Ishikawa (cell line): ENCODE results near the gene DYNC1H1.

Source experiments
- CEBPB ChIP-seq: IDR thresholded peaks from 2 replicates; pipeline ENCODE4 v1.6.1; 2012
- CREB1 ChIP-seq: IDR thresholded peaks from 2 replicates; pipeline ENCODE4 v1.6.1; 2012; ENCODE audit warnings: low read depth
- EGR1 ChIP-seq: IDR thresholded peaks from 2 replicates; pipeline ENCODE4 v1.6.1; 2012
- EP300 ChIP-seq: IDR thresholded peaks from 2 replicates; pipeline ENCODE4 v1.6.1; 2012; ENCODE audit warnings: borderline replicate concordance
- FOXM1 ChIP-seq: IDR thresholded peaks from 2 replicates; pipeline ENCODE4 v1.6.1; 2012; ENCODE audit warnings: low read depth, borderline replicate concordance
- NFIC ChIP-seq: IDR thresholded peaks from 2 replicates; pipeline ENCODE4 v1.6.1; 2012
- RAD21 ChIP-seq: IDR thresholded peaks from 2 replicates; pipeline ENCODE4 v1.6.1; 2012; ENCODE audit warnings: low read depth
- REST ChIP-seq: IDR thresholded peaks from 2 replicates; pipeline ENCODE4 v1.6.1; 2012; ENCODE audit warnings: low read depth, mild to moderate bottlenecking
- TAF1 ChIP-seq: IDR thresholded peaks from 2 replicates; pipeline ENCODE4 v1.6.1; 2012; ENCODE audit warnings: low read depth, mild to moderate bottlenecking
- TCF12 ChIP-seq: IDR thresholded peaks from 2 replicates; pipeline ENCODE4 v1.6.1; 2012; ENCODE audit warnings: low read depth
- TEAD4 ChIP-seq: IDR thresholded peaks from 2 replicates; pipeline ENCODE4 v1.6.1; 2012
- USF1 ChIP-seq: IDR thresholded peaks from 2 replicates; pipeline ENCODE4 v1.6.1; 2012
- YY1 ChIP-seq: IDR thresholded peaks from 2 replicates; pipeline ENCODE4 v1.6.1; 2012; ENCODE audit warnings: low read depth
- ZBTB7A ChIP-seq: IDR thresholded peaks from 2 replicates; pipeline ENCODE4 v1.6.1; 2012; ENCODE audit warnings: low read depth
- TF ChIP-seq, protein P1 (sequence below): IDR thresholded peaks from 2 replicates; pipeline ENCODE4 v1.6.1; 2012

DYNC1H1 gene

DNA sequence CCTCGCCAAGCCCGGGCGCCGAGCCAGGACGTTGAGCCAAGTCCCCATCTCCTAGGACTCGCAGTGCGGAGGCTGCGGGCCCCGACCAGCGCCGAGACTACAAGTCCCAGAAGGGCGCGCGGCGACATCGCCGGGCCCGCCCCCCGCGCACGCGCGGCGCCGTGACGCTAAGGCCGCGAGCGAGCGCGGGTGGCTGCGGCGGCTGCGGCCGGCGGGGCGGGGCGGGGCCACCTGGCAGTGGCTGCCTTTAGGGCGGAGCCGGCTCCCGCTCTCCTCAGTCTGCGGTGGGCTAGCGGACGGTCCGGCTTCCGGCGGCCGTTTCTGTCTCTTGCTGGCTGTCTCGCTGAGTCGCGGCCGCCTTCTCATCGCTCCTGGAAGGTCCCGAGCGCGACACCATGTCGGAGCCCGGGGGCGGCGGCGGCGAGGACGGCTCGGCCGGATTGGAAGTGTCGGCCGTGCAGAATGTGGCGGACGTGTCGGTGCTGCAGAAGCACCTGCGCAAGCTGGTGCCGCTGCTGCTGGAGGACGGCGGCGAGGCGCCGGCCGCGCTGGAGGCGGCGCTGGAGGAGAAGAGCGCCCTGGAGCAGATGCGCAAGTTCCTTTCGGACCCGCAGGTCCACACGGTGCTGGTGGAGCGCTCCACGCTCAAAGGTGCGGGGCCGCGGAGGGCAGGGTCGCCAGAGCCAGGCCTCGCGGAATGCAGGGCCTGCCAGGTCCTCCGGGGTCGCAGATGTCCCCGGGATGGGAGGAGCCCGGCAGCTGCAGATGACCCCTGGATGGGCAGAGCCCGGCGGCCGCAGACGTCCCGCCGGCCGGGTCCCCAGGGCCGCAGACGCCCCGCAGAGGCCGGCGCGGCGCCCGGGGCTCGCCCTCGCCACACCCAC lies at the start of gene DYNC1H1:
Gene DYNC1H1, plus strand, starts transcription at position 277 of the 884 bp plus-strand sequence. Its CDS starts 119 bp downstream, at position 396.
- TF ChIP-seq EGR1: no peak
- TF ChIP-seq USF1: no peak
- TF ChIP-seq NFIC: peak; percentile 52
- TF ChIP-seq CREB1: no peak
- TF ChIP-seq, protein P1, sequence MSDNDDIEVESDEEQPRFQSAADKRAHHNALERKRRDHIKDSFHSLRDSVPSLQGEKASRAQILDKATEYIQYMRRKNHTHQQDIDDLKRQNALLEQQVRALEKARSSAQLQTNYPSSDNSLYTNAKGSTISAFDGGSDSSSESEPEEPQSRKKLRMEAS: no peak
- TF ChIP-seq CEBPB: no peak
- TF ChIP-seq TAF1: peak; percentile 63; the same call in 1 of the 2 replicates
- no peak for TF ChIP-seq FOXM1
- TF ChIP-seq TEAD4: no peak
- no peak for TF ChIP-seq ZBTB7A
- no peak for TF ChIP-seq YY1
- no peak for TF ChIP-seq EP300
- TF ChIP-seq RAD21: no peak

DNA sequence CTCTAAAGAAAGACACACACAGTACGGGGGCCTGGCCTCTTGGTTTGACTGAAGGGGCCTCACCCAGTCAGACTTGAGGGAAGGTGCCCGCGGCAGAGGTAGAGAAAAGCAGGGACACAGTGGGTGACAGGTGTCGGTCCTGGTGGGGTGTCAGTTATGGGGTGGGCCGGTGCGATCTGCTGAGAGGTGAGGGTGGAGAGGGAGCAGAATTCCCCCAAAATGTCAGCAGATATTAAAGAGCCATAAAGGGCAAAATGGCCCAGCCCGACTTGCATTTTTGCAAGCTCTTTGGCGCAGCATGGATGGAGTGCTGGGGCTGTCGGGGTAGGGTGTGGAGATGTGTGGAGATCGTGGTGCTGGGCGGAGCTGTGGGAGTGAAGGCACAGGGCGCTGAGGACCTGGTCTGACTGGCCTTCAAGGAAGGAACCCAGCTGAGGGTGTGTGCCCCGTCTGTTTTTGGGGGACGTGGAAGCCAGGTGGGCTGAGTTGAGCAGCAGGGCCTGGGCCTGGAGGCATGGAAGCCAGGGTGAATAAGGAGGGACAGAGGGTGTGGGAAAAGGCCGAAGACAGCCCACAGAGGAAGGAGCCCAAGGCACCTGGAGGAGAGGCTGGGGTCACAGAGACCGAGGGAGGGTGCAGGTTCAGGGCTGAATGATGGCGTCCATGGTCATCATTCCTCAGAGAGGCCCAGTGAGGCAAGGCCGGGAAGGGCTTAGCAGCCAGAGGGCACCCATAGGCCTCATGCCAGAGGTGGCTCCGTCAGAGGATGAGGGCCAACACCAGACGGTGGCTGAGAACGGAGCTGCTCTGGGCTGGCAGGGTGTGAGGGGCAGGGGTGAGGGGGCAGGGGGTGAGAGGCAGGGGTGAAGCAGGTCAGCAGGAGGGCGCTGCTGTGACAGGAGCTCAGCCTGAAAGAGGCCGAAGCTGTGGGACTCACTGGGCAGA lies 48.2 kb upstream of the DYNC1H1 start:
- no peak for TF ChIP-seq TCF12
- TF ChIP-seq TEAD4: no peak
- TF ChIP-seq, protein P1: no peak
- no peak for TF ChIP-seq FOXM1
- TF ChIP-seq USF1: no peak
- no peak for TF ChIP-seq RAD21
- TF ChIP-seq REST: no peak
- TF ChIP-seq CEBPB: no peak
- no peak for TF ChIP-seq NFIC
- no peak for TF ChIP-seq ZBTB7A
- TF ChIP-seq EP300: no peak
- no peak for TF ChIP-seq YY1

DNA sequence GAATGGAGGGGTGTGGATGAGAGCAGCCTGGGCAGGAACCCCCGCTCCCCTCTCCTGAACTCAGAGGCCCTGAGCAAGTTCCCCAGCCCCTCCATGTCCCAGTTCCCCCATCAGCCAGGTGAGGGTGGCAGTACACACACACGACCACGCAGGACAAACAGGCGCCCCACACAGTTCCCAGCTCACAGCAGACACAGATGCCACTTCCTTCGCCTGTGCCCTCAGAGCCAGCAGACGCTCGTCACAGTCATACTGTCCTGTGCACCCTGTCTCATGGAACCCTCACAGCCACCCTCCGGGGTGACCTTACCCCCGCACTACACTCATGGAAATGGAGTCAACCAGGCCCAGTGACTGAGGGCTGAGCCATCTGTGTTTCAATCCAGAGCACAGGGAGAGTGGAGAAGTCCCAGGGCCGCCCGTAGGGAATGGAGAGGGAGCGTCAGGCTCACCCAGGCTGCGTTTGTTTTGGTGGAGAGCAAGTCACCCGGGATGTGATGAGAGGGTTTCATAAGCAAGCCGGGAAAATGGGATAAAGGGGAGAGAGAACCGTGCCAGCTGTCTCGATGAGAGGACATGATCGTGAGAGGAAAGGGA lies 47.5 kb upstream of the DYNC1H1 start:
- TF ChIP-seq NFIC: no peak
- no peak for TF ChIP-seq REST
- TF ChIP-seq USF1: no peak
- TF ChIP-seq TCF12: no peak
- TF ChIP-seq RAD21: no peak
- no peak for TF ChIP-seq YY1
- no peak for TF ChIP-seq EGR1
- no peak for TF ChIP-seq FOXM1
- no peak for TF ChIP-seq ZBTB7A
- TF ChIP-seq, protein P1: no peak
- no peak for TF ChIP-seq CEBPB
- no peak for TF ChIP-seq TAF1

DNA sequence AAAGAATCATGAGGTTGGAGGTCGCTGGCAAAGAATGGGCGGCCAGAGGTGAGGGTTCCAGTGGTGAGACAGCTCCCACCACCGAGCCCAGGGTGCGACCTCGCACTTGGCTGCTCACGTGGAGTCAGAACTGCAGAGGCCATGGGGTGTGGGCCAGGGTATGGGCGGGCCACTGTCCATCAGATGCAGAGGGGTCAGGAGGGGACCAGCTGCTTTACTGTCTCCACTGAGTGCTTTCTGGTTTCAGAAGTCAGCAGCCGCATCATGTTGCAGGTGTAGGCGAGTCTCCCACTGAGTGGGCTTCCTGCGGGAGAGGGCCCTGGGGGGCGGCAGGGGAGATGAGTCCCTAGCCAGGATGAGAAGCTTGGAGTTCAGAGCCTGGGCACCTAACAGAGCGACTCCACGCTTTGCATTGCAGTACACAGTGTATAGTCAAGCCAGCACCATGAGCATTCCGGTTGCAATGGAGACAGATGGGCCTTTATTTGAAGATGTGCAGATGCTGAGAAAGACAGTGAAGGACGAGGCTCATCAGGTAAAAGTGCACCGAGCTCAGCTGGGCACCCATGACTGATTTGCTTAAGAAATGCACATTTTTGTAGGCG lies 46.9 kb upstream of the DYNC1H1 start:
- no peak for TF ChIP-seq YY1
- no peak for TF ChIP-seq EGR1
- no peak for TF ChIP-seq TCF12
- no peak for TF ChIP-seq FOXM1
- no peak for TF ChIP-seq REST
- TF ChIP-seq EP300: no peak
- TF ChIP-seq TEAD4: no peak
- TF ChIP-seq USF1: no peak
- TF ChIP-seq CEBPB: no peak
- no peak for TF ChIP-seq NFIC
- TF ChIP-seq CREB1: no peak
- no peak for TF ChIP-seq RAD21
- TF ChIP-seq, protein P1: no peak
- TF ChIP-seq ZBTB7A: no peak
- no peak for TF ChIP-seq TAF1
